GM06990 (cell line): ENCODE data around the gene SETD3.

Source experiments
- DNase-seq: peaks from one replicate; pipeline ENCODE4 v3.0.0-alpha.2; 2011; ENCODE audit not compliant: insufficient read length; ENCODE audit errors: extremely low read depth
- H3K27me3 ChIP-seq: replicated peaks from 2 replicates; pipeline ENCODE4 v1.6.0; 2011; ENCODE audit warnings: low read length; ENCODE audit not compliant: control insufficient read depth, insufficient read depth
- H3K36me3 ChIP-seq: 2 replicates; pipeline ENCODE4 v1.5.1; 2011; ENCODE audit warnings: low read length; ENCODE audit not compliant: control insufficient read depth, insufficient read depth
- H3K4me3 ChIP-seq: replicated peaks from 2 replicates; pipeline ENCODE4 v1.5.1; 2011; ENCODE audit warnings: low read depth, mild to moderate bottlenecking, control low read depth, low read length
- CTCF ChIP-seq: IDR thresholded peaks from 2 replicates; pipeline ENCODE4 v1.5.1; 2011; ENCODE audit warnings: low read length, control low read depth, mild to moderate bottlenecking, inconsistent platforms; ENCODE audit not compliant: insufficient read depth, poor library complexity, severe bottlenecking

The SETD3 gene

GRCh38 chr14:99415496-99416281 is 65.0 kb downstream of the SETD3 start:
- H3K36me3 ChIP-seq: no peaks in the 10 kb centered on the region; the same call in 1 of the 2 replicates
- TF ChIP-seq CTCF: peak; percentile 80
- H3K27me3 ChIP-seq: no peaks in the 10 kb centered on the region
- H3K4me3 ChIP-seq: no peak overlapping the region
- DNase-seq: peak; percentile 57

- TF ChIP-seq CTCF: no peak
- H3K27me3 ChIP-seq: no peaks in the 10 kb centered on the region
- no peak overlapping the region for H3K4me3 ChIP-seq
- no peak for DNase-seq
- peaks cover 1% of the 10 kb centered on the region for H3K36me3 ChIP-seq
These were observed 66.7 kb downstream of the SETD3 start for GRCh38 chr14:99413911-99414310.

- no peak for TF ChIP-seq CTCF
- no peak overlapping the region for H3K4me3 ChIP-seq
- no peak for DNase-seq
- peaks cover 3% of the 10 kb centered on the region for H3K36me3 ChIP-seq
- no peaks in the 10 kb centered on the region for H3K27me3 ChIP-seq
These were observed 67.5 kb downstream of the SETD3 start for GRCh38 chr14:99413172-99413571.

GRCh38 chr14:99412117-99413061 is 68.3 kb downstream of the SETD3 start:
- DNase-seq: no peak
- no peak for TF ChIP-seq CTCF
- no peak overlapping the region for H3K4me3 ChIP-seq
- no peaks in the 10 kb centered on the region for H3K27me3 ChIP-seq
- H3K36me3 ChIP-seq: peaks cover 3% of the 10 kb centered on the region

GRCh38 chr14:99410019-99410418 is 70.6 kb downstream of the SETD3 start:
- Histone ChIP-seq H3K36me3 (peaks cover 5% of the 10 kb centered on the region), H3K4me3 (no peak overlapping the region), H3K27me3 (no peaks in the 10 kb centered on the region)
- no peak for DNase-seq
- TF ChIP-seq CTCF: no peak
